HCT116 (cell line): Measurements from ENCODE around the gene SIT1.
"Not testable (repeated sequence)": the region's sequence is repeated elsewhere in the genome, so short reads cannot be mapped to it uniquely, and the experiment has no call there.

ENCODE experiments used
- CTCF ChIP-seq, 3 experiments: fragments of 200-600 bp in 1 of 3; sonication (generic) in 1 of 3; IDR thresholded peaks in 2 of 3; conservative IDR thresholded peaks in 1 of 3; 2 replicates each; pipeline ENCODE4 v1.5.1; 2012 to 2017; ENCODE audit warnings: low read depth in 2 of 3, low read length in 2 of 3, antibody characterized with exemption in 1 of 3, borderline replicate concordance in 1 of 3, control low read depth in 1 of 3, mild to moderate bottlenecking in 1 of 3, mixed read lengths in 1 of 3, mixed run types in 1 of 3, moderate library complexity in 1 of 3; ENCODE audit not compliant: insufficient read depth in 1 of 3
- EZH2phosphoT487 ChIP-seq: fragments of 200-600 bp; IDR thresholded peaks from 2 replicates; pipeline ENCODE4 v1.6.1; 2018; ENCODE audit warnings: antibody characterized with exemption, borderline replicate concordance
- POLR2A ChIP-seq: IDR thresholded peaks from 2 replicates; pipeline ENCODE4 v1.7.0; 2011; ENCODE audit warnings: borderline replicate concordance; ENCODE audit not compliant: insufficient read depth, insufficient read length; ENCODE audit errors: extremely low read depth
- REST ChIP-seq: IDR thresholded peaks from 2 replicates; pipeline ENCODE4 v1.6.1; 2012; ENCODE audit warnings: low read depth

DNA sequence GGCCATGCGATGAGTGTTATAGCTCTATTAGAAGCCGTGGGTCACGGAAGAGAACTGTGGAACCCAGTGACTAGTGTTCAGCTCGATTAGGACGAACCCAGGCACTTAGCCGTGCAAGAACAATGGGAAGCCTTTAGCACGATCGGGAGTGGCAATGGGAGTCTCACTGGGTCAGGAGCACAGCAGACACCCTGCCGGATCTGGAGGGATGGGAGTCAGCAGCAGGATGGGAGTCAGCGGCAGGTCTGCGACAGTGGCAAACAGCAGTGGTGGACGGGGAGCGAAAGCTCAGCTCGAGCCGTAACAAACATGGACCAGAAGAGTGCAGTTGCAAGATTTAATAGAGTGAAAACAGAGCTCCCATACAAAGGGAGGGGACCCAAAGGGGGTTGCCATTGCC is 10.3 kb downstream of the SIT1 start:
- TF ChIP-seq REST; CTCF (IDR thresholded peaks at IDR 0.05 in 2 of 3, conservative IDR thresholded peaks at IDR 0.05 in 1 of 3; ENCODE audit: borderline replicate concordance in 1 of 3, insufficient read depth in 1 of 3, low read depth in 2 of 3, low read length in 2 of 3); POLR2A; EZH2phosphoT487: not testable (repeated sequence)
